Chondrocyte (in vitro differentiated cells): Measurements from ENCODE around the gene EGFR. TPM values are rescaled to one million over a fixed set of nuclear protein-coding genes. Genes with fewer than 3 reads are reported as not detected.

Source experiments
- DNase-seq: peaks from one replicate; pipeline ENCODE4 v3.0.0; 2021; ENCODE audit warnings: mixed read lengths, low spot score
- H3K27ac Mint-ChIP-seq: one replicate; pipeline ENCODE4 v1.8.0; 2021; ENCODE audit warnings: mild to moderate bottlenecking, moderate library complexity, mixed read lengths; ENCODE audit not compliant: unreplicated experiment
- H3K27me3 Mint-ChIP-seq: 2 replicates; pipeline ENCODE4 v1.8.0; 2021; ENCODE audit warnings: low read depth, mixed read lengths
- H3K36me3 Mint-ChIP-seq: 2 replicates; pipeline ENCODE4 v1.8.0; 2021; ENCODE audit warnings: low read depth, mixed read lengths
- H3K4me1 Mint-ChIP-seq: 2 replicates; pipeline ENCODE4 v1.8.0; 2021; ENCODE audit warnings: low read depth, mild to moderate bottlenecking, mixed read lengths
- H3K4me3 Mint-ChIP-seq: one replicate; pipeline ENCODE4 v1.8.0; 2021; ENCODE audit warnings: mild to moderate bottlenecking, moderate library complexity, mixed read lengths; ENCODE audit not compliant: unreplicated experiment
- H3K9me3 Mint-ChIP-seq: 2 replicates; pipeline ENCODE4 v1.8.0; 2021; ENCODE audit warnings: low read depth, mixed read lengths
- total RNA-seq: library from RNA; stranded (reverse); gene quantifications from 3 replicates; pipeline ENCODE4 v1.2.1, GENCODE V29; 2021
- TF ChIP-seq, protein P1 (sequence below): fragments of 200-600 bp; sonication (generic); IDR thresholded peaks from 2 replicates; pipeline ENCODE4 v1.5.0; 2021; ENCODE audit warnings: antibody characterized with exemption, mild to moderate bottlenecking, moderate library complexity

The EGFR gene
- total RNA-seq, 1 donor from 2014 or later = 25.5 TPM

DNA sequence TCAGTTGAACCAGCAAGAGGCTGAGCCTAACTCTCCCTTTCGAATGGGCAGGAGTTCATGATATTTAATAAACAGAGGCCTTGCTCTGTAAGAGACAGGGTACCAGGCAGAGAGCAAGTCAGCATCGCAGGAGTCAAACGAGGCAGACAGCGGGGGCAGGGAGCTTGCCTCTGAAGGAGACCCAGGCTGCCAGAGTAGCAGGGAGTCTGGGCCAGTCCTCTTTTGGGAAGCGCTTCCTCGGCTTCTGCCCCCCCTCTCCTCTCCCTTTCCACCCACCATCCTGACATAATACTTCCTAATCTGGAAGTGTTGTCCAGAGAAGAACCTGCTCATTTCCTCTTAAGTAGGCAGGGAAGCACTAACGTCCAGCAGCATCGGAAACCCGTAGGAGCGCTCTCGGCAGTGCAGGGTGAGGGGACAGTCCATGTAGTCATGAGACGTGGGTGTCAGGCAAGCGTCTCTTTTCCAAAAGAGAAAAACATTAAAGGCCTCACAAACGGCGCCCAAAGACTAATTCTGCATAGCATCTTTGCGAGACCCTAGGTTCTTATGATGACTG, 171.1 kb downstream of the EGFR start:
- no peak overlapping the region for H3K4me3 Mint-ChIP-seq
- no peaks in the 10 kb centered on the region for H3K9me3 Mint-ChIP-seq
- TF ChIP-seq, protein P1, sequence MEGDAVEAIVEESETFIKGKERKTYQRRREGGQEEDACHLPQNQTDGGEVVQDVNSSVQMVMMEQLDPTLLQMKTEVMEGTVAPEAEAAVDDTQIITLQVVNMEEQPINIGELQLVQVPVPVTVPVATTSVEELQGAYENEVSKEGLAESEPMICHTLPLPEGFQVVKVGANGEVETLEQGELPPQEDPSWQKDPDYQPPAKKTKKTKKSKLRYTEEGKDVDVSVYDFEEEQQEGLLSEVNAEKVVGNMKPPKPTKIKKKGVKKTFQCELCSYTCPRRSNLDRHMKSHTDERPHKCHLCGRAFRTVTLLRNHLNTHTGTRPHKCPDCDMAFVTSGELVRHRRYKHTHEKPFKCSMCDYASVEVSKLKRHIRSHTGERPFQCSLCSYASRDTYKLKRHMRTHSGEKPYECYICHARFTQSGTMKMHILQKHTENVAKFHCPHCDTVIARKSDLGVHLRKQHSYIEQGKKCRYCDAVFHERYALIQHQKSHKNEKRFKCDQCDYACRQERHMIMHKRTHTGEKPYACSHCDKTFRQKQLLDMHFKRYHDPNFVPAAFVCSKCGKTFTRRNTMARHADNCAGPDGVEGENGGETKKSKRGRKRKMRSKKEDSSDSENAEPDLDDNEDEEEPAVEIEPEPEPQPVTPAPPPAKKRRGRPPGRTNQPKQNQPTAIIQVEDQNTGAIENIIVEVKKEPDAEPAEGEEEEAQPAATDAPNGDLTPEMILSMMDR = no peak
- no peaks in the 10 kb centered on the region for H3K27me3 Mint-ChIP-seq
- peaks cover 6% of the 10 kb centered on the region for H3K36me3 Mint-ChIP-seq
- H3K27ac Mint-ChIP-seq = no peak overlapping the region
- peaks cover 43% of the 10 kb centered on the region for H3K4me1 Mint-ChIP-seq
- no peak for DNase-seq

DNA sequence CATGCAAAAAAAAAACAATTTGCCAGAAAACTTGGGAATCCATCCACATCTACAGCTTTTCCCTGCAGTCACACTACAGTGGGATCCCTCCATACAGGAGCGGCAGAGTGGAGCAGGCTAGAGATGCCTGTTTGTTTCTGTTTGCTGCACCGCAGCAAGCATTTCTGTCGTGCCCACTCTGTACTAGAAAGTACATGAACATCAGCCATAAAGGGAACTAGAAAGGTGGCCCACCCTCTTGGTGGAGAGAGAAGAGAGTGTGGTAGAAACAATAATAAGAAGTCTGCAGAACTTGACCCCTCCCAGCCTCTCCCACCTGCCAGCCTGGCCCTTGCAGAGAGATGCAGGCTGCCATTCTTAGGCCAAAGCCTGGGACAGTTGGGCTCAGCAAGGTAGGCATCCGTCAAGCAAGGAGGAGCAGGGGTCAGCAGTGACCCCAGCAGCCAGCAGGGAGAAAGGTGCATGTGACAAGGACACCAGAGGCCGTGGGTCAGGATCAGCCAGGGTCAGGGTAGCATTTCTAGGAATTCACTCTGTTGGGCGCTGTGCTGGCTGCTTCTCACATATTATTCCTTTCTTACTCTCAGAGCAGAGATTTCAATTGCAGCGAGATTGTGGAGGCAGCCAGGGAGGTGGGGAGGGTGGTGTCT, 171.8 kb downstream of the EGFR start:
- H3K27ac Mint-ChIP-seq = no peak overlapping the region
- no peak overlapping the region for H3K4me3 Mint-ChIP-seq
- H3K27me3 Mint-ChIP-seq = no peaks in the 10 kb centered on the region
- H3K9me3 Mint-ChIP-seq = no peaks in the 10 kb centered on the region
- H3K4me1 Mint-ChIP-seq = peaks cover 40% of the 10 kb centered on the region
- H3K36me3 Mint-ChIP-seq = peaks cover 6% of the 10 kb centered on the region
- DNase-seq = no peak
- TF ChIP-seq, protein P1 = no peak

DNA sequence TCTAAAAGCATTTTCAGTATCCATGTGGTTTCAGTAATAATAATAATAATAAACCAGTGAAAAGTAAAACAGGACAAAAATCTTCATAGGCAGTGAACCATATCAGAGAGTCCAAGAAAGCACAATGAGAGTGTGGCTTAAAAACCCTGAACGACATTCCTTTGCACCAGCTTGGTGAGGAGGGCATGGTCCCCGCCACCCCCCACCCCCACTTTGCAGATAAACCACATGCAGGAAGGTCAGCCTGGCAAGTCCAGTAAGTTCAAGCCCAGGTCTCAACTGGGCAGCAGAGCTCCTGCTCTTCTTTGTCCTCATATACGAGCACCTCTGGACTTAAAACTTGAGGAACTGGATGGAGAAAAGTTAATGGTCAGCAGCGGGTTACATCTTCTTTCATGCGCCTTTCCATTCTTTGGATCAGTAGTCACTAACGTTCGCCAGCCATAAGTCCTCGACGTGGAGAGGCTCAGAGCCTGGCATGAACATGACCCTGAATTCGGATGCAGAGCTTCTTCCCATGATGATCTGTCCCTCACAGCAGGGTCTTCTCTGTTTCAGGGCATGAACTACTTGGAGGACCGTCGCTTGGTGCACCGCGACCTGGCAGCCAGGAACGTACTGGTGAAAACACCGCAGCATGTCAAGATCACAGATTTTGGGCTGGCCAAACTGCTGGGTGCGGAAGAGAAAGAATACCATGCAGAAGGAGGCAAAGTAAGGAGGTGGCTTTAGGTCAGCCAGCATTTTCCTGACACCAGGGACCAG, 172.5 kb downstream of the EGFR start:
- Mint-ChIP-seq H3K27ac (no peak overlapping the region), H3K4me3 (no peak overlapping the region), H3K36me3 (peaks cover 6% of the 10 kb centered on the region), H3K9me3 (no peaks in the 10 kb centered on the region), H3K4me1 (peaks cover 33% of the 10 kb centered on the region), H3K27me3 (no peaks in the 10 kb centered on the region)
- DNase-seq = no peak
- TF ChIP-seq, protein P1 = no peak

DNA sequence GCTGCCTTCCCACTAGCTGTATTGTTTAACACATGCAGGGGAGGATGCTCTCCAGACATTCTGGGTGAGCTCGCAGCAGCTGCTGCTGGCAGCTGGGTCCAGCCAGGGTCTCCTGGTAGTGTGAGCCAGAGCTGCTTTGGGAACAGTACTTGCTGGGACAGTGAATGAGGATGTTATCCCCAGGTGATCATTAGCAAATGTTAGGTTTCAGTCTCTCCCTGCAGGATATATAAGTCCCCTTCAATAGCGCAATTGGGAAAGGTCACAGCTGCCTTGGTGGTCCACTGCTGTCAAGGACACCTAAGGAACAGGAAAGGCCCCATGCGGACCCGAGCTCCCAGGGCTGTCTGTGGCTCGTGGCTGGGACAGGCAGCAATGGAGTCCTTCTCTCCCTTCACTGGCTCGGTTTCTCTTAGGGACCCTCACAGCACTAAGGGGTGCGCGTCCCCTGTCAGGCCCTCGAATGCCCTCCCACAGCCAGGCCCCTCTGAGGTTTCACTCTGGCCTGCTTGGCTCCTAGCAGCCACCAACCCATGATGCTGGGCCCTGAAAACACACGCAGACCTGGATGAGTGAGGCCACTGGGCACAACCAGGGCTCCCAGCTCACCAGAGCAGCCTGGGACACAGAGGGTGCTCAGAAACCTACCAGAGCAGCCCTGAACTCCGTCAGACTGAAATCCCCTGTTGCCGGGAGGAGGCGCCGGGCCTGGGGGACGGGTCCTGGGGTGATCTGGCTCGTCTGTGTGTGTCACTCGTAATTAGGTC, 173.3 kb downstream of the EGFR start:
- no peaks in the 10 kb centered on the region for H3K27me3 Mint-ChIP-seq
- peaks cover 25% of the 10 kb centered on the region for H3K4me1 Mint-ChIP-seq
- TF ChIP-seq, protein P1 = peak; percentile 24
- no peak for DNase-seq
- H3K27ac Mint-ChIP-seq = peak overlapping the region; percentile 8
- no peaks in the 10 kb centered on the region for H3K9me3 Mint-ChIP-seq
- H3K36me3 Mint-ChIP-seq = peaks cover 6% of the 10 kb centered on the region
- no peak overlapping the region for H3K4me3 Mint-ChIP-seq

DNA sequence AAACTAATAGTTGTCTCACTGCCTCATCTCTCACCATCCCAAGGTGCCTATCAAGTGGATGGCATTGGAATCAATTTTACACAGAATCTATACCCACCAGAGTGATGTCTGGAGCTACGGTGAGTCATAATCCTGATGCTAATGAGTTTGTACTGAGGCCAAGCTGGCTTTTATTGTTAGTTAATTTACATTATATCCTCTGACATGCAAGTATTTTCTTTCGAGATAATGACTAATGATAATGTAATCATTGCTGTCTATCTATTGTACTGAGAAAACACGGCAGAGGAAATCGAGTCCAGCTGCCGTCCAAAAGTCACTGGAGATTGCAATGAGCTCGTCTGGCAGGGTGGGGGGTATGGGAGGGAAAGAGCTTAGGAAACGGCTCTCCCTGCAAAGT, 173.9 kb downstream of the EGFR start:
- no peaks in the 10 kb centered on the region for H3K27me3 Mint-ChIP-seq
- peaks cover 25% of the 10 kb centered on the region for H3K4me1 Mint-ChIP-seq
- no peak for DNase-seq
- TF ChIP-seq, protein P1 = no peak
- H3K27ac Mint-ChIP-seq = peak overlapping the region; percentile 8
- no peaks in the 10 kb centered on the region for H3K9me3 Mint-ChIP-seq
- H3K36me3 Mint-ChIP-seq = peaks cover 6% of the 10 kb centered on the region
- H3K4me3 Mint-ChIP-seq = no peak overlapping the region
